GM12878 (cell line): ENCODE data around the gene PDIA5.

ENCODE experiments used
- CEBPB ChIP-seq, 2 experiments: fragments of 150-350 bp in 1 of 2; IDR thresholded peaks; 2 replicates each; pipeline ENCODE4 v1.6.1; 2012 to 2014; ENCODE audit warnings: low read depth in 2 of 2, low read length in 2 of 2, borderline replicate concordance in 1 of 2, inconsistent platforms in 1 of 2
- EZH2 ChIP-seq: IDR thresholded peaks from 2 replicates; pipeline ENCODE4 v1.6.1; 2012; ENCODE audit warnings: low read depth, mild to moderate bottlenecking, control low read depth, inconsistent platforms, low read length, borderline replicate concordance; ENCODE audit not compliant: control insufficient read depth
- PAX8 ChIP-seq: fragments of 450-650 bp; IDR thresholded peaks from 2 replicates; pipeline ENCODE4 v1.6.1; 2017; ENCODE audit warnings: mild to moderate bottlenecking, moderate library complexity
- POLR2A ChIP-seq: IDR thresholded peaks from 2 replicates; pipeline ENCODE4 v1.6.1; 2011; ENCODE audit warnings: low read depth, mild to moderate bottlenecking, low read length
- POLR2AphosphoS5 ChIP-seq: IDR thresholded peaks from 2 replicates; pipeline ENCODE4 v1.6.1; 2011; ENCODE audit warnings: mild to moderate bottlenecking, low read length, inconsistent platforms
- TCF3 ChIP-seq: IDR thresholded peaks from 2 replicates; pipeline ENCODE4 v1.6.1; 2012; ENCODE audit warnings: low read depth, mild to moderate bottlenecking, low read length, borderline replicate concordance; ENCODE audit not compliant: insufficient read depth
- TF ChIP-seq, protein P1 (sequence below), 3 experiments: IDR thresholded peaks in 2 of 3; conservative IDR thresholded peaks in 1 of 3; 2 replicates each; pipeline ENCODE4 v1.5.1; 2011; ENCODE audit warnings: low read depth in 3 of 3, low read length in 3 of 3, mild to moderate bottlenecking in 3 of 3, control low read depth in 2 of 3, moderate library complexity in 2 of 3, inconsistent platforms in 1 of 3, mixed read lengths in 1 of 3; ENCODE audit not compliant: control insufficient read depth in 2 of 3, insufficient read depth in 1 of 3; ENCODE audit errors: extremely low read depth in 1 of 3
- TF ChIP-seq, protein P2 (sequence below): IDR thresholded peaks from 2 replicates; pipeline ENCODE4 v1.6.1; 2012; ENCODE audit warnings: mild to moderate bottlenecking, low read depth, low read length
- TF ChIP-seq, protein P3 (sequence below): IDR thresholded peaks from 2 replicates; pipeline ENCODE4 v1.6.1; 2011; ENCODE audit warnings: low read depth, mild to moderate bottlenecking, low read length, moderate library complexity, borderline replicate concordance; ENCODE audit errors: extremely low read depth

DNA sequence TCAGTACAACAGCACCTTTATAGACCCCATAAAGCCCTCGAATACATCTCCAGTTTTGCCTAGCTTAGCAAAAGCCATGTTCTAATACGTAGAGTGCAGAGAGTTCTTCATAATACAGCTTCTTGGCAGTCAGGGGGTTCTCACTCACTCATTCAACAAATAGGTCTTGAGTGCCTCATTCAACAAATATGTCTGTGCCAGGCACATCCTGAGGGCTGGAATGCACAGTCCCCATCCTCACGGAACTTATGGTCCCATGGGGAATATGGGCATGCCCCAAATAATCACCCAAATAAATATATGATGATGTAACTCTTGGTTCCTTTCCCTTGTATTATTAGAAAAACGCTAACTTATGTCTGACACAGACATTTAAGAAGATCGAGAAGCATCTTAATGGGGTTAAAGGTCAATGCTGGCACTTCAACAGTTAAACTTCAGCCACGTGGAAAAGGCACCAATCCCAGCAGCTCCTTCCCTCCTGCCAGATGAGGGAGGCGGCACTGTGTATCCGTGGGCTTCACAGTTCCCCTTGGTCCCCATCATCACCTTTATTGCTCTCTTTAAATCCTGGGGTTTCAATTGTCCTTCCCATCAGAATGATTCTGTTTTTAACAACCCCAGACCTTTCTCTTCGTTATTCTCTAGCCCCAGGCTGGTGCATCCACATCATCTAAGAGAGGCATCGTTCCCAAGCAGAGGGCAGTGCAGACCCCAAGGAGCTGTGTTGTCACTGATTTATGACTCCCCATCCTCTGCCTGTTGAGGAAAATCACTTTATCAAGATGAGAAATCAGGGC is 20.4 kb upstream of the PDIA5 start:
- TF ChIP-seq, protein P1, sequence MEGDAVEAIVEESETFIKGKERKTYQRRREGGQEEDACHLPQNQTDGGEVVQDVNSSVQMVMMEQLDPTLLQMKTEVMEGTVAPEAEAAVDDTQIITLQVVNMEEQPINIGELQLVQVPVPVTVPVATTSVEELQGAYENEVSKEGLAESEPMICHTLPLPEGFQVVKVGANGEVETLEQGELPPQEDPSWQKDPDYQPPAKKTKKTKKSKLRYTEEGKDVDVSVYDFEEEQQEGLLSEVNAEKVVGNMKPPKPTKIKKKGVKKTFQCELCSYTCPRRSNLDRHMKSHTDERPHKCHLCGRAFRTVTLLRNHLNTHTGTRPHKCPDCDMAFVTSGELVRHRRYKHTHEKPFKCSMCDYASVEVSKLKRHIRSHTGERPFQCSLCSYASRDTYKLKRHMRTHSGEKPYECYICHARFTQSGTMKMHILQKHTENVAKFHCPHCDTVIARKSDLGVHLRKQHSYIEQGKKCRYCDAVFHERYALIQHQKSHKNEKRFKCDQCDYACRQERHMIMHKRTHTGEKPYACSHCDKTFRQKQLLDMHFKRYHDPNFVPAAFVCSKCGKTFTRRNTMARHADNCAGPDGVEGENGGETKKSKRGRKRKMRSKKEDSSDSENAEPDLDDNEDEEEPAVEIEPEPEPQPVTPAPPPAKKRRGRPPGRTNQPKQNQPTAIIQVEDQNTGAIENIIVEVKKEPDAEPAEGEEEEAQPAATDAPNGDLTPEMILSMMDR (IDR thresholded peaks at IDR 0.05 in 2 of 3, conservative IDR thresholded peaks at IDR 0.05 in 1 of 3; ENCODE audit: control insufficient read depth in 2 of 3, extremely low read depth in 1 of 3, insufficient read depth in 1 of 3, low read depth in 3 of 3, low read length in 3 of 3), result no peak
- no peak for TF ChIP-seq TCF3
- no peak for TF ChIP-seq POLR2AphosphoS5
- TF ChIP-seq, protein P2, sequence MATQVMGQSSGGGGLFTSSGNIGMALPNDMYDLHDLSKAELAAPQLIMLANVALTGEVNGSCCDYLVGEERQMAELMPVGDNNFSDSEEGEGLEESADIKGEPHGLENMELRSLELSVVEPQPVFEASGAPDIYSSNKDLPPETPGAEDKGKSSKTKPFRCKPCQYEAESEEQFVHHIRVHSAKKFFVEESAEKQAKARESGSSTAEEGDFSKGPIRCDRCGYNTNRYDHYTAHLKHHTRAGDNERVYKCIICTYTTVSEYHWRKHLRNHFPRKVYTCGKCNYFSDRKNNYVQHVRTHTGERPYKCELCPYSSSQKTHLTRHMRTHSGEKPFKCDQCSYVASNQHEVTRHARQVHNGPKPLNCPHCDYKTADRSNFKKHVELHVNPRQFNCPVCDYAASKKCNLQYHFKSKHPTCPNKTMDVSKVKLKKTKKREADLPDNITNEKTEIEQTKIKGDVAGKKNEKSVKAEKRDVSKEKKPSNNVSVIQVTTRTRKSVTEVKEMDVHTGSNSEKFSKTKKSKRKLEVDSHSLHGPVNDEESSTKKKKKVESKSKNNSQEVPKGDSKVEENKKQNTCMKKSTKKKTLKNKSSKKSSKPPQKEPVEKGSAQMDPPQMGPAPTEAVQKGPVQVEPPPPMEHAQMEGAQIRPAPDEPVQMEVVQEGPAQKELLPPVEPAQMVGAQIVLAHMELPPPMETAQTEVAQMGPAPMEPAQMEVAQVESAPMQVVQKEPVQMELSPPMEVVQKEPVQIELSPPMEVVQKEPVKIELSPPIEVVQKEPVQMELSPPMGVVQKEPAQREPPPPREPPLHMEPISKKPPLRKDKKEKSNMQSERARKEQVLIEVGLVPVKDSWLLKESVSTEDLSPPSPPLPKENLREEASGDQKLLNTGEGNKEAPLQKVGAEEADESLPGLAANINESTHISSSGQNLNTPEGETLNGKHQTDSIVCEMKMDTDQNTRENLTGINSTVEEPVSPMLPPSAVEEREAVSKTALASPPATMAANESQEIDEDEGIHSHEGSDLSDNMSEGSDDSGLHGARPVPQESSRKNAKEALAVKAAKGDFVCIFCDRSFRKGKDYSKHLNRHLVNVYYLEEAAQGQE, result no peak
- no peak for TF ChIP-seq POLR2A
- TF ChIP-seq PAX8, result no peak
- TF ChIP-seq, protein P3, sequence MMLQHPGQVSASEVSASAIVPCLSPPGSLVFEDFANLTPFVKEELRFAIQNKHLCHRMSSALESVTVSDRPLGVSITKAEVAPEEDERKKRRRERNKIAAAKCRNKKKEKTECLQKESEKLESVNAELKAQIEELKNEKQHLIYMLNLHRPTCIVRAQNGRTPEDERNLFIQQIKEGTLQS, result no peak
- TF ChIP-seq EZH2, result no peak
- TF ChIP-seq CEBPB (IDR thresholded peaks at IDR 0.05; ENCODE audit: borderline replicate concordance in 1 of 2, low read depth in 2 of 2, low read length in 2 of 2), result no peak
